HG03558 (cell line): ENCODE results near the gene MAN1A1.

ENCODE experiments used
- ATAC-seq: cut with Tn5 transposase; IDR thresholded peaks from one replicate; pipeline ENCODE4 v1.9.1; 2021; ENCODE audit warnings: moderate number of reproducible peaks; ENCODE audit not compliant: unreplicated experiment; ENCODE audit errors: extremely low read depth

MAN1A1 gene

GRCh38 chr6:119347466-119348095, 2.0 kb downstream of the MAN1A1 start:
- ATAC-seq: peak; percentile 16

- no peak for ATAC-seq
Observed at GRCh38 chr6:119346936-119347335, 2.6 kb downstream of the MAN1A1 start.

GRCh38 chr6:119346450-119346849, 3.1 kb downstream of the MAN1A1 start:
- ATAC-seq: no peak

GRCh38 chr6:119345114-119345513, 4.4 kb downstream of the MAN1A1 start:
- ATAC-seq: no peak

GRCh38 chr6:119344306-119344705, 5.3 kb downstream of the MAN1A1 start:
- ATAC-seq: no peak

GRCh38 chr6:119343573-119344146, 5.9 kb downstream of the MAN1A1 start:
- ATAC-seq: no peak

- ATAC-seq: no peak
Observed at GRCh38 chr6:119343167-119343566, 6.4 kb downstream of the MAN1A1 start.

GRCh38 chr6:119342430-119342829, 7.1 kb downstream of the MAN1A1 start:
- no peak for ATAC-seq

GRCh38 chr6:119340796-119341487, 8.6 kb downstream of the MAN1A1 start:
- ATAC-seq: no peak

GRCh38 chr6:119339941-119340456, 9.6 kb downstream of the MAN1A1 start:
- no peak for ATAC-seq

- no peak for ATAC-seq
Observed at GRCh38 chr6:119337762-119338161, 11.8 kb downstream of the MAN1A1 start.

- no peak for ATAC-seq
Observed at GRCh38 chr6:119337252-119337651, 12.3 kb downstream of the MAN1A1 start.

- ATAC-seq: no peak
Observed at GRCh38 chr6:119334535-119335264, 14.9 kb downstream of the MAN1A1 start.

- no peak for ATAC-seq
Observed at GRCh38 chr6:119333707-119334295, 15.8 kb downstream of the MAN1A1 start.

- ATAC-seq: no peak
Observed at GRCh38 chr6:119333063-119333609, 16.4 kb downstream of the MAN1A1 start.

- no peak for ATAC-seq
Observed at GRCh38 chr6:119331663-119332286, 17.8 kb downstream of the MAN1A1 start.

GRCh38 chr6:119330520-119331113, 18.9 kb downstream of the MAN1A1 start:
- ATAC-seq: no peak

- no peak for ATAC-seq
Observed at GRCh38 chr6:119329794-119330180, 19.8 kb downstream of the MAN1A1 start.
